ENCODE measurements around the gene IL17RE. TPM values are rescaled to one million over a fixed set of nuclear protein-coding genes. Genes with fewer than 3 reads are reported as not detected.
A peak's percentile ranks its signal among the peaks of the same experiment; 100 is the strongest.

Gene IL17RE
- total RNA-seq, 1 donor from 2014 or later, result 22.6 TPM

DNA sequence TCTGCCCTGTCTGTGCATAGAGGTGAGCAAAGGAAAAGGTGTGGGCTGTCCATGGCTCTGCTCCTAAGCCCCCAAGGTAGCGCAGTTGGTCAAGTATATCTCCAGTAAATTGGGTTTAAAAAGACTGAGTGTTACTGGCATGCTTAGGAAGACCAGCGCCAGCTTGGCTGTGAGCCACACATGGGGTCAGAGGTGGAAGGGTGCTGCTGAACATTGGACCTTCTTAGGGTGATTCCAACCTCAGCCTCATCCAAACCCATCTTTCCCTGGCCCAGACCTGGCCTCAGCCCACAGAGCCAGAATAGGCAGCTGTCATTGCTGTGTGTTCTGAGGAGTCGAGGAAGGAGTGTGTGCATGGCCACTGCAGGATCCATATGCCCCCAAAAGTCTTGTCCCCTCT is 5.6 kb downstream of the IL17RE start:
- no peaks in the 10 kb centered on the region for H3K9me3 ChIP-seq
- peaks cover 4% of the 10 kb centered on the region for H3K36me3 ChIP-seq
- H3K27me3 ChIP-seq, result no peaks in the 10 kb centered on the region
- no peak for ATAC-seq
- H3K4me1 ChIP-seq, result no peaks in the 10 kb centered on the region
- no peak overlapping the region for H3K4me3 ChIP-seq
- TF ChIP-seq, protein P1, sequence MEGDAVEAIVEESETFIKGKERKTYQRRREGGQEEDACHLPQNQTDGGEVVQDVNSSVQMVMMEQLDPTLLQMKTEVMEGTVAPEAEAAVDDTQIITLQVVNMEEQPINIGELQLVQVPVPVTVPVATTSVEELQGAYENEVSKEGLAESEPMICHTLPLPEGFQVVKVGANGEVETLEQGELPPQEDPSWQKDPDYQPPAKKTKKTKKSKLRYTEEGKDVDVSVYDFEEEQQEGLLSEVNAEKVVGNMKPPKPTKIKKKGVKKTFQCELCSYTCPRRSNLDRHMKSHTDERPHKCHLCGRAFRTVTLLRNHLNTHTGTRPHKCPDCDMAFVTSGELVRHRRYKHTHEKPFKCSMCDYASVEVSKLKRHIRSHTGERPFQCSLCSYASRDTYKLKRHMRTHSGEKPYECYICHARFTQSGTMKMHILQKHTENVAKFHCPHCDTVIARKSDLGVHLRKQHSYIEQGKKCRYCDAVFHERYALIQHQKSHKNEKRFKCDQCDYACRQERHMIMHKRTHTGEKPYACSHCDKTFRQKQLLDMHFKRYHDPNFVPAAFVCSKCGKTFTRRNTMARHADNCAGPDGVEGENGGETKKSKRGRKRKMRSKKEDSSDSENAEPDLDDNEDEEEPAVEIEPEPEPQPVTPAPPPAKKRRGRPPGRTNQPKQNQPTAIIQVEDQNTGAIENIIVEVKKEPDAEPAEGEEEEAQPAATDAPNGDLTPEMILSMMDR (IDR thresholded peaks at IDR 0.05), result no peak
- H3K27ac ChIP-seq, result no peak overlapping the region
- intact Hi-C loops (cut with DNase I), result no loop called here
- DNase-seq, result no peak

DNA sequence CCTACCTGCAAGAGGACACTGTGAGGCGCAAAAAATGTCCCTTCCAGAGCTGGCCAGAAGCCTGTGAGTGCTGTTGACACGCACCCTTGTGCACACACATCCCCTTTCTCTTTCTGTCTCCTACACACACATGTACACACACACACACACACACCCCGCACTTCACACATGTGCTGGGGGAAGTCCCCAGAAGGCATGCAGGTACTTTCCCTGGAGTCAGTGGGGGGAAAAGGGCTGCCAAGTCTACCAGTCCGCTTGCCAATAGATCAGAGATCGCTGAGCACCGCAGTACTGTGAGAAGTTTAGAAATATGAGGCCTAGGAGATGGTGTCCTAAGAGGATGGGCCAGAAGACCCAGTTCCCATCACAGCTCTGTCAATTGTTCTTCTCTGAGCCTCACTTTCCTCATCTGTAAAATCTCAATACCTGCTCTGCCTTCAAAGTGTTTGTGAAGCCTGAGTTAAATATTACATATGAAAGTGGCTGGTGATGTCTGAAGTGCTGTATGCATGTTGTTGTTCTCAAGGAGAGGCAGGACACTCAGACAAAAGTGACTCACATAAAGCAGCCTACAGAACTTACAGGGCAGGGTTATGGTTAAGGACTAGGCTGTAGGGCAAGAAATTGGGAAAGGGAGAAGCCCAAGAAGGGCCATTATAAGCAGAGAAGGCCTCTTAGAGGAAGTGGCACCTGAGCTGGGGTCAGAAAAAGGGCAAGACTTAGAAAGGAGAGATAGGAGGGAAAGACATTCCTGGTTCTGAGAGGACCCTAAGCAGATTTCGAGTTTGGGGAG is 6.8 kb downstream of the IL17RE start:
- ATAC-seq (peak; percentile 86), DNase-seq (no peak)
- Histone ChIP-seq H3K27ac (no peak overlapping the region), H3K4me1 (peaks cover 10% of the 10 kb centered on the region), H3K9me3 (no peaks in the 10 kb centered on the region), H3K27me3 (no peaks in the 10 kb centered on the region), H3K36me3 (peaks cover 4% of the 10 kb centered on the region), H3K4me3 (no peak overlapping the region)
- TF ChIP-seq, protein P1 (IDR thresholded peaks at IDR 0.05), result no peak
- intact Hi-C loops (cut with DNase I), result no loop called here

DNA sequence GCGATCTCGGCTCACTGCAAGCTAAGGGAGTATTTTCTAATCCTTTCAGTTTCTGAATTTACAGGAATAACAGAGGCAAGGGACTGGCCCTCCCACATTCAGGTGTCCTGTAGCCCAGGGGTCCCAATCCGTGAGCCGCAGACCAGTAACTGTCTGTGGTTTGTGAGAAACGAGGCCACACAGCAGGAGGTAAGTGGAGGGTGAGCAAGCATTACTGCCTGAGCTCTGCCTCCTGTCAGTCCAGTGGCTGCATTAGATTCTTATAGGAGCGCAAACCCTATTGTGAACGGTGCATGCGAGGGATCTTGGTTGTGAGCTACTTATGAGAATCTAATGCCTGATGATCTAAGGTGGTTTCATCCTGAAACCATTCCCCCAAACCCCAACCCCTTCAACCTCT is 9.2 kb downstream of the IL17RE start:
- TF ChIP-seq, protein P1 (IDR thresholded peaks at IDR 0.05), result no peak
- H3K27ac ChIP-seq, result no peak overlapping the region
- DNase-seq (no peak), ATAC-seq (no peak)
- H3K9me3 ChIP-seq, result no peaks in the 10 kb centered on the region
- H3K36me3 ChIP-seq, result no peaks in the 10 kb centered on the region
- intact Hi-C loops (cut with DNase I), result no loop called here
- peaks cover 27% of the 10 kb centered on the region for H3K4me1 ChIP-seq
- no peaks in the 10 kb centered on the region for H3K27me3 ChIP-seq
- no peak overlapping the region for H3K4me3 ChIP-seq

DNA sequence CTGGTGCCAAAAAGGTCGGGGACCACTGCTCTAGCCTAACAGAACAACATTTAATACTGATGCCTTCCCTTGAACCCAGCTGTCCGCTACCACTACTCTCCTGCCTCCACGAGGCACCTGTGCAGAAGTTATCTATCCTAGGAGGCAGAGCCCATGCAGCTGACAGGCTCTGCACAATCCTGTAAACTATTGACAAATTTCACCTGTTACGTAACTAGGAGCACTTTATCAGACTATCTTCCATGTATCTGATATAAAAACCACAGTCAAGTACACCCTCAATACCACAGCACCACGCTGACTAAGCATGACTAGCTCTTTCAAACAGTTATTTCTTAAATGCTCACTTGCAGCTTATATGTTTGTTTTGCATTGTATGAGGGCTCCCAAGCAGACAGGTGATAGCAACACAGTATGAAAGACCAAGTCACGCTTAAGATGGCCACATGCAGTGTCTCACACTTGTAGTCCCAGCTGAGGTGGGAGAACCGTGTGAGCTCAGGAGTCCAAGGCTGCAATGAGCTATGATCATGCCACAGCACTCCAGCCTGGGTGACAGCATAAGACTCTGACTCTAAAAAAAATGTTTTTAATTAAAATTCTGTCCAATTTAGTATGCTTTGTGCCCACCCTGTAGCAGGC is 9.8 kb downstream of the IL17RE start:
- TF ChIP-seq, protein P1 (IDR thresholded peaks at IDR 0.05), result no peak
- no peaks in the 10 kb centered on the region for H3K9me3 ChIP-seq
- H3K4me1 ChIP-seq, result peaks cover 28% of the 10 kb centered on the region
- no peak overlapping the region for H3K27ac ChIP-seq
- H3K27me3 ChIP-seq, result no peaks in the 10 kb centered on the region
- intact Hi-C loops (cut with DNase I), result no loop called here
- no peak overlapping the region for H3K4me3 ChIP-seq
- no peaks in the 10 kb centered on the region for H3K36me3 ChIP-seq
- no peak for ATAC-seq
- DNase-seq, result no peak

DNA sequence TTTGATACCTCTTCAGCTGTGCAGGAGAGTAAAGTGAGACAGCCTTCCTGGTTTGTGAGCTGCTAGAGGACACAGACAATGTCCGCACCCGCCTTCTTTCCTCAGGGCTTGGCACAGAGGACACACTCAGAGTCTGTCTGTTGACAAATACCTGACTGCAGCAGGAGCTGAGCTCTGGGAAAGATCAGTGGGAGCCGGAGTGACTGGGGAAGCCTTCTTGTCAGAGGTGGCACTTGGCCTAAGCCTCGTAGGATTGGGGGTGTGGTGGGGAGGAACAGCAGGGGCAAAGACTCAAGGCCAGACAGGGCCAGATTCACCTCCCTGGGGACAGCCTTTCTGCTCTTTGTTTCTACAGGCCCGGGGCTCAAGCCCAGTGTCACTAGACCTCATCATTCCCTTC is 11.0 kb downstream of the IL17RE start:
- peaks cover 38% of the 10 kb centered on the region for H3K4me1 ChIP-seq
- no peak overlapping the region for H3K27ac ChIP-seq

More for the DNA sequence above, 11.0 kb downstream of the IL17RE start:
- Histone ChIP-seq H3K4me3 (no peak overlapping the region), H3K9me3 (no peaks in the 10 kb centered on the region), H3K36me3 (no peaks in the 10 kb centered on the region), H3K27me3 (no peaks in the 10 kb centered on the region)
- DNase-seq (no peak), ATAC-seq (no peak)
- TF ChIP-seq, protein P1 (IDR thresholded peaks at IDR 0.05), result no peak
- intact Hi-C loops (cut with DNase I), result no loop called here
